Kidney (tissue), 14 donors: ENCODE measurements around the gene PPM1D. TPM values are rescaled to one million over a fixed set of nuclear protein-coding genes. Genes with fewer than 3 reads are reported as not detected.

ENCODE experiments used
- DNase-seq, 5 donors: peaks; one replicate each; pipeline ENCODE4 v3.0.0-alpha.2; 2013 to 2020
- FAIRE-seq: peaks from 2 replicates; lab custom pipeline; 2012; peaks lifted over from hg19 to GRCh38; lab: Jason Lieb, UNC
- H3K27ac ChIP-seq, 2 donors: one replicate each; pipeline ENCODE4 v1.7.0; 2013; ENCODE audit warnings: low read depth in 2 of 2, low read length in 2 of 2, inconsistent platforms in 1 of 2
- H3K27me3 ChIP-seq: one replicate; pipeline ENCODE4 v1.7.1; 2013; ENCODE audit warnings: low read length, inconsistent platforms; ENCODE audit not compliant: control insufficient read depth, insufficient read depth
- H3K36me3 ChIP-seq, 3 donors: one replicate each; pipeline versions ENCODE4 v1.7.0 to v1.7.1; 2013; ENCODE audit warnings: low read length in 3 of 3, control low read depth in 1 of 3, inconsistent platforms in 1 of 3; ENCODE audit not compliant: insufficient read depth in 3 of 3, control insufficient read depth in 2 of 3
- H3K4me1 ChIP-seq, 3 donors: one replicate each; pipeline versions ENCODE4 v1.7.0 to v1.7.1; 2013; ENCODE audit warnings: low read length in 3 of 3, inconsistent platforms in 1 of 3, low read depth in 1 of 3; ENCODE audit not compliant: control insufficient read depth in 2 of 3, insufficient read depth in 2 of 3
- H3K4me3 ChIP-seq, 3 donors: one replicate each; pipeline versions ENCODE4 v1.7.0 to v1.8.1; 2013; ENCODE audit warnings: low read length in 3 of 3, control low read depth in 1 of 3, inconsistent platforms in 1 of 3
- H3K9ac ChIP-seq, 3 donors: one replicate each; pipeline versions ENCODE4 v1.7.0 to v1.7.1; 2013; ENCODE audit warnings: low read length in 3 of 3, control low read depth in 1 of 3, inconsistent platforms in 1 of 3
- H3K9me3 ChIP-seq, 3 donors: one replicate each; pipeline versions ENCODE4 v1.7.0 to v1.7.1; 2013; ENCODE audit warnings: low read length in 3 of 3, control low read depth in 1 of 3, inconsistent platforms in 1 of 3; ENCODE audit not compliant: control insufficient read depth in 2 of 3, insufficient read depth in 1 of 3
- intact Hi-C: fragments of 100-400 bp; cut with DNase I; formaldehyde crosslinking; loops from one replicate; pipeline ENCODE4 v1.11.1; 2022
- polyA plus RNA-seq: library from polyadenylated mRNA; stranded (reverse); fragments of 350-450 nt; fragmentation: Illumina TruSeq; extraction: RNeasy Lipid Tissue Mini Kit (QIAGEN cat#74804); gene quantifications from one replicate; pipeline ENCODE4 v1.2.3, GENCODE V29; 2014; ENCODE audit warnings: low read depth, low replicate concordance; ENCODE audit not compliant: insufficient read depth
- total RNA-seq: library from RNA; stranded (reverse); fragmentation: NEBNext Ultra II Directional; extraction: Animal tissue kit (Norgen Biotek cat#: 25700); gene quantifications from one replicate; pipeline ENCODE4 v1.2.1, GENCODE V29; 2021
- TF ChIP-seq, protein P1 (sequence below): IDR thresholded peaks from 3 replicates; pipeline ENCODE4 v1.5.1; 2012; ENCODE audit warnings: mild to moderate bottlenecking, moderate library complexity, borderline replicate concordance; ENCODE audit not compliant: insufficient read depth; ENCODE audit errors: extremely low read depth
- donor health status: control.
- donor health status: control.
- donor health status: control.
- donor health status: control.
- donor health status: control.
- donor health status: DM: yes; HTN: yes; CAD: no.
- donor health status: Normal renal cell carcinoma (clear cell type).

PPM1D gene
- total and polyA plus RNA-seq, 2 donors from 2014 or later, result 4.5 to 16.6 TPM

DNA sequence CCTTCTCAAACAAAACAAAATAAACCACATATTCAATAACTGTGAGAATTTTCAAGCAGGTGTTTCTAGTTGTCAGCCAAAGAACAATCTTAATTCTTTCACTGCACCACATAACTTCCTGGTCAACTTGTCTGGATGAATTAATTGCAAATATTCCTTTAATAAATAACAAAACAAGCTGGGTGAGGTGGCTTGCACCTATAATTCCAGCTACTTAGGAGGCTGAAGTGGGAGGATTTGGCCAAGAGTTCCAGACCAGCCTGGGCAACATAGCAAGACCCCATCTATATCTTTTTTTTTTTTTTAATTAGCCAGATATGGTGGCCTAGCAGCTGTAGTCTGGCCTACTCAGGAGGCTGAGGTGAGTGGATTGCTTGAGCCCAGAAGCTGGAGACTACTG, 17.0 kb upstream of the PPM1D start:
- intact Hi-C loops, result no loop called here
- FAIRE-seq (no peak), DNase-seq (no peak)
- H3K9ac ChIP-seq, result no peak overlapping the region
- H3K27me3 ChIP-seq, result no peaks in the 10 kb centered on the region
- no peaks in the 10 kb centered on the region for H3K9me3 ChIP-seq
- TF ChIP-seq, protein P1, sequence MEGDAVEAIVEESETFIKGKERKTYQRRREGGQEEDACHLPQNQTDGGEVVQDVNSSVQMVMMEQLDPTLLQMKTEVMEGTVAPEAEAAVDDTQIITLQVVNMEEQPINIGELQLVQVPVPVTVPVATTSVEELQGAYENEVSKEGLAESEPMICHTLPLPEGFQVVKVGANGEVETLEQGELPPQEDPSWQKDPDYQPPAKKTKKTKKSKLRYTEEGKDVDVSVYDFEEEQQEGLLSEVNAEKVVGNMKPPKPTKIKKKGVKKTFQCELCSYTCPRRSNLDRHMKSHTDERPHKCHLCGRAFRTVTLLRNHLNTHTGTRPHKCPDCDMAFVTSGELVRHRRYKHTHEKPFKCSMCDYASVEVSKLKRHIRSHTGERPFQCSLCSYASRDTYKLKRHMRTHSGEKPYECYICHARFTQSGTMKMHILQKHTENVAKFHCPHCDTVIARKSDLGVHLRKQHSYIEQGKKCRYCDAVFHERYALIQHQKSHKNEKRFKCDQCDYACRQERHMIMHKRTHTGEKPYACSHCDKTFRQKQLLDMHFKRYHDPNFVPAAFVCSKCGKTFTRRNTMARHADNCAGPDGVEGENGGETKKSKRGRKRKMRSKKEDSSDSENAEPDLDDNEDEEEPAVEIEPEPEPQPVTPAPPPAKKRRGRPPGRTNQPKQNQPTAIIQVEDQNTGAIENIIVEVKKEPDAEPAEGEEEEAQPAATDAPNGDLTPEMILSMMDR, result no peak
- H3K27ac ChIP-seq, result no peak overlapping the region
- no peaks in the 10 kb centered on the region for H3K36me3 ChIP-seq
- H3K4me1 ChIP-seq, result no peaks in the 10 kb centered on the region
- H3K4me3 ChIP-seq, result no peak overlapping the region

DNA sequence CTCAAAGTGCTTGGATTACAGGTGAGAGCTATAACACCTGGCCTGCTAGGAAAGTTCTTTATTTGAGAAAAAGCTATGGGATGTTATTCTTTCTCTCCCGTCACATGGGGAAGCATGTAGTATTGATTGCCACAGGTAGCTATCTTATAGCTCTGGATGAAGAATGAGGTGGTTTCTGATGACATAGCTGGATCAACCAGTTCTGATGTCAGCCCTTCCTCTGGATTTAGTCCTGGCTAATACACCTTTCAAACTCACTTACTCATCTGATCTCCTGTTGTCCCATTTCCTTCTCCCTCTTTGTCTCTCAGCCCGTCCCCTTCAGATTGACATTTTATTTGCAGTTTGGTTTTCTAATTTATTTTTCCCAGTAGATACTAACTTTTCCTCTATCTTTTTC, 14.1 kb upstream of the PPM1D start:
- Histone ChIP-seq H3K4me1 (no peaks in the 10 kb centered on the region), H3K27ac (no peak overlapping the region), H3K9me3 (no peaks in the 10 kb centered on the region), H3K27me3 (no peaks in the 10 kb centered on the region), H3K9ac (no peak overlapping the region), H3K36me3 (no peaks in the 10 kb centered on the region), H3K4me3 (no peak overlapping the region)
- intact Hi-C loops, result no loop called here
- DNase-seq (no peak), FAIRE-seq (no peak)
- TF ChIP-seq, protein P1, result no peak

DNA sequence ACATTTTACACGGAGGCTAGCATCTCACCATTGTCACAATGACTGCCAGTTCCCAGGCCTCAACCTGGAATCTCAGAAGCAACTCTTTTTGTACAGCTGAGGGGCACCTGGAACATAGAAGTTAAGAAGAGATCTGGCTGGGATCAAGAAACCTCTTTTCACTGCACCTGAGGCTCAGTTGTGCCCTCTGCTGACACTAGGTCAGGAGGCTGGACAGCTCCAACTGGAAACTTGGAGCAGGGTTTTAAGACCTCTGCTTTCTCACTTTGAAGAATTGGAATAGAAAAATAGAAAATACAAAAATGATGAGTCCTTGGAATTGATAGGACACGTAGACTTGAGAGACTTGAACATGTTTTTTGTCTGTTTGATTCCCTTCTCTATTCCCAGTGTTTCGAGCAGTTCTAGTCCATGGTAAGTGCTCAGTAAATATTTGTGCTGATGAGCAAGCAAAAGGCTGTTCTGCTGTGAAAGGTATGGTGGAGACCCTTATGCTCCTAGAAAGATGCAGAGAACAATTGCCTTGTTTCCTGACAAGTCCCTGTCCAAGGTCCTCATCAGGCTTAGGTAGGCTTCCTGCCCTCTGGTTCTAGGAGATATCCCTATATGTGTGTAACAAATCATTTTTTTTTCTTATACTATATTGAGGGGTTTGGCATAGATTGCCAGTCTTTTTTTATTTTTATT, 13.6 kb upstream of the PPM1D start:
- Histone ChIP-seq H3K27me3 (no peaks in the 10 kb centered on the region), H3K4me1 (no peaks in the 10 kb centered on the region), H3K27ac (no peak overlapping the region), H3K9ac (no peak overlapping the region), H3K9me3 (no peaks in the 10 kb centered on the region), H3K4me3 (no peak overlapping the region), H3K36me3 (no peaks in the 10 kb centered on the region)
- FAIRE-seq (no peak), DNase-seq (no peak)
- TF ChIP-seq, protein P1, result peak; percentile 13
- intact Hi-C loops, result no loop called here

DNA sequence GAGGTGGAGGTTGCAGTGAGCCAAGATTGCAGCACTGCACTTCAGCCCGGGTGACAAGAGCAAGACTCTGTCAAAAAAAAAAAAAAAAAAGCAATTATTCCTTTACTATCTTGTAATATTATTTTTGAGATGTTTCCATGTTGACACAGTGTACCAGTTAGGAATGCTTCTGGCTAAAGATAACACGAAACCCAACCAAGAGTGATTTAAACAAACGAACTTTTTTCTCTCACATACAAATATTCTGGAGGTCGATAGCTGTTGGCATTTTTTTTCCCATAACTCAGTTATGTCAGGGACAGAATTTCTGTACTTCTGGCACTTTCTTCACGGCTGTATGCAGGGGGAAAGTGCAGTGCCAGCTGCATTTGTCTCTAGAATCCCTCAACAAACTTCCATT, 9.9 kb upstream of the PPM1D start:
- Histone ChIP-seq H3K36me3 (no peaks in the 10 kb centered on the region), H3K4me3 (no peak overlapping the region), H3K9me3 (no peaks in the 10 kb centered on the region), H3K4me1 (no peaks in the 10 kb centered on the region), H3K27me3 (no peaks in the 10 kb centered on the region), H3K9ac (no peak overlapping the region), H3K27ac (no peak overlapping the region)
- no peak for DNase-seq
- TF ChIP-seq, protein P1, result no peak
- intact Hi-C loops, result no loop called here
- no peak for FAIRE-seq
